Measurements from ENCODE around the gene AKAP17A. TPM values are rescaled to one million over a fixed set of nuclear protein-coding genes. Genes with fewer than 3 reads are reported as not detected.

AKAP17A gene
- total RNA-seq, 1 donor from 2014 or later: 16.9 TPM

- peak; percentile 49 to 69 for DNase-seq (ENCODE audit: low read depth in 2 of 2)
These were observed 10.3 kb upstream of the AKAP17A start for GRCh38 chrX:1581132-1581531.

GRCh38 chrX:1582686-1583437 is 8.5 kb upstream of the AKAP17A start:
- DNase-seq (ENCODE audit: low read depth in 2 of 2): peak; percentile 55 to 78

- DNase-seq (ENCODE audit: low read depth in 2 of 2): no peak
These were observed 7.0 kb upstream of the AKAP17A start for GRCh38 chrX:1584237-1585011.

GRCh38 chrX:1587161-1587560 is 4.2 kb upstream of the AKAP17A start:
- no peak for DNase-seq (ENCODE audit: low read depth in 2 of 2)

GRCh38 chrX:1589356-1590130 is 1.9 kb upstream of the AKAP17A start:
- no peak for DNase-seq (ENCODE audit: low read depth in 2 of 2)

- DNase-seq (ENCODE audit: low read depth in 2 of 2): peak in 1 of 2 donors; percentile 37
These were observed 562 bp downstream of the AKAP17A start for GRCh38 chrX:1591863-1592469.

GRCh38 chrX:1592470-1593142 is 1.2 kb downstream of the AKAP17A start:
- DNase-seq (ENCODE audit: low read depth in 2 of 2): peak; percentile 19 to 26

GRCh38 chrX:1593286-1594271 is 2.2 kb downstream of the AKAP17A start:
- no peak for DNase-seq (ENCODE audit: low read depth in 2 of 2)

- DNase-seq (ENCODE audit: low read depth in 2 of 2): no peak
These were observed 4.3 kb downstream of the AKAP17A start for GRCh38 chrX:1595711-1596060.

- DNase-seq (ENCODE audit: low read depth in 2 of 2): no peak
These were observed 5.4 kb downstream of the AKAP17A start for GRCh38 chrX:1596676-1597344.

GRCh38 chrX:1597345-1598020 is 6.1 kb downstream of the AKAP17A start:
- no peak for DNase-seq (ENCODE audit: low read depth in 2 of 2)

GRCh38 chrX:1598021-1598875 is 6.8 kb downstream of the AKAP17A start:
- no peak for DNase-seq (ENCODE audit: low read depth in 2 of 2)

- no peak for DNase-seq (ENCODE audit: low read depth in 2 of 2)
These were observed 7.7 kb downstream of the AKAP17A start for GRCh38 chrX:1598876-1599790.

- no peak for DNase-seq (ENCODE audit: low read depth in 2 of 2)
These were observed 8.5 kb downstream of the AKAP17A start for GRCh38 chrX:1599791-1600405.

- no peak for DNase-seq (ENCODE audit: low read depth in 2 of 2)
These were observed 9.1 kb downstream of the AKAP17A start for GRCh38 chrX:1600406-1601050.
